HEK293 (cell line): ENCODE measurements around the gene SPIRE1.

Source experiments
- CTCF ChIA-PET: fragments of 350-600 bp; formaldehyde crosslinking; extraction: SDS; loops from one replicate; lab custom pipeline; 2021; ENCODE audit warnings: antibody characterized with exemption; lab: Yijun Ruan, JAX
- POLR2A ChIA-PET: fragments of 300-600 bp; formaldehyde crosslinking; extraction: SDS; loops from one replicate; lab custom pipeline; 2020; ENCODE audit warnings: antibody characterized with exemption, inconsistent platforms; lab: Yijun Ruan, JAX
- H3K27ac ChIP-seq: fragments of 200-500 bp; sonication (Bioruptor generic); 2 replicates; pipeline ENCODE4 v1.5.1; 2014; ENCODE audit warnings: low read depth, low read length, control low read depth, inconsistent platforms; ENCODE audit errors: extremely low read depth
- H3K36me3 ChIP-seq, 2 experiments: fragments of 200-500 bp in 1 of 2; sonication (Bioruptor generic) in 1 of 2; 1 replicate in 1 of 2; 2 replicates in 1 of 2; pipeline ENCODE4 v1.5.1; 2014 to 2017; ENCODE audit warnings: inconsistent platforms in 2 of 2, low read length in 2 of 2; ENCODE audit not compliant: control insufficient read depth in 2 of 2, insufficient read depth in 1 of 2
- H3K4me1 ChIP-seq: fragments of 200-500 bp; sonication (Bioruptor generic); 2 replicates; pipeline ENCODE4 v1.5.1; 2014; ENCODE audit warnings: mild to moderate bottlenecking, low read length, inconsistent platforms; ENCODE audit not compliant: control insufficient read depth, insufficient read depth
- H3K4me3 ChIP-seq: 2 replicates; pipeline ENCODE4 v1.5.1; 2011; ENCODE audit warnings: low read depth, mild to moderate bottlenecking, control low read depth, low read length, moderate library complexity
- H3K9me3 ChIP-seq: fragments of 200-500 bp; sonication (Bioruptor generic); 2 replicates; pipeline ENCODE4 v1.5.1; 2014; ENCODE audit warnings: low read depth, low read length, inconsistent platforms; ENCODE audit not compliant: control insufficient read depth, insufficient read depth
- FEZF1 ChIP-seq: fragments of 450-650 bp; formaldehyde crosslinking; IDR thresholded peaks from 2 replicates; pipeline ENCODE4 v1.5.1; 2016; ENCODE audit warnings: missing biosample characterization, missing genetic modification characterization
- KLF16 ChIP-seq: fragments of 450-650 bp; formaldehyde crosslinking; IDR thresholded peaks from 2 replicates; pipeline ENCODE4 v1.5.1; 2017; ENCODE audit warnings: missing biosample characterization, missing genetic modification characterization
- KLF17 ChIP-seq: fragments of 450-650 bp; formaldehyde crosslinking; IDR thresholded peaks from 2 replicates; pipeline ENCODE4 v1.5.1; 2016; ENCODE audit warnings: missing biosample characterization, missing genetic modification characterization
- KLF8 ChIP-seq: fragments of 450-650 bp; formaldehyde crosslinking; IDR thresholded peaks from 2 replicates; pipeline ENCODE4 v1.5.1; 2016; ENCODE audit warnings: missing biosample characterization, missing genetic modification characterization
- MEIS1 ChIP-seq: sonication (generic); formaldehyde crosslinking; IDR thresholded peaks from 2 replicates; pipeline ENCODE4 v1.8.1; 2022; ENCODE audit warnings: missing genetic modification reagents, mild to moderate bottlenecking, borderline replicate concordance
- ZNF2 ChIP-seq: fragments of 450-650 bp; formaldehyde crosslinking; IDR thresholded peaks from 2 replicates; pipeline ENCODE4 v1.5.1; 2016; ENCODE audit warnings: missing biosample characterization, missing genetic modification characterization
- ZNF248 ChIP-seq: fragments of 450-650 bp; formaldehyde crosslinking; IDR thresholded peaks from 2 replicates; pipeline ENCODE4 v1.5.1; 2017; ENCODE audit warnings: missing biosample characterization, missing genetic modification characterization
- ZNF274 ChIP-seq, 2 experiments: fragments of 200-500 bp in 1 of 2; fragments of 450-650 bp in 1 of 2; sonication (Bioruptor generic) in 1 of 2; formaldehyde crosslinking in 1 of 2; IDR thresholded peaks; 2 replicates each; pipeline versions ENCODE4 v1.5.1 to v1.6.1; 2014 to 2016; ENCODE audit warnings: borderline replicate concordance in 1 of 2, inconsistent platforms in 1 of 2, low read length in 1 of 2, missing biosample characterization in 1 of 2, missing genetic modification characterization in 1 of 2
- ZNF292 ChIP-seq: fragments of 450-650 bp; formaldehyde crosslinking; IDR thresholded peaks from 2 replicates; pipeline ENCODE4 v1.5.1; 2016; ENCODE audit warnings: low read depth, missing biosample characterization, missing genetic modification characterization, borderline replicate concordance
- ZNF366 ChIP-seq: fragments of 450-650 bp; formaldehyde crosslinking; conservative IDR thresholded peaks from 2 replicates; pipeline ENCODE4 v1.5.1; 2016; ENCODE audit warnings: missing biosample characterization, missing genetic modification characterization
- ZNF510 ChIP-seq: fragments of 450-650 bp; formaldehyde crosslinking; IDR thresholded peaks from 2 replicates; pipeline ENCODE4 v1.5.1; 2018; ENCODE audit warnings: mild to moderate bottlenecking, missing genetic modification characterization, missing biosample characterization; ENCODE audit not compliant: insufficient replicate concordance
- ZNF548 ChIP-seq: fragments of 450-650 bp; formaldehyde crosslinking; IDR thresholded peaks from 2 replicates; pipeline ENCODE4 v1.5.1; 2016; ENCODE audit warnings: missing biosample characterization, missing genetic modification characterization
- ZNF624 ChIP-seq: fragments of 450-650 bp; formaldehyde crosslinking; IDR thresholded peaks from 2 replicates; pipeline ENCODE4 v1.5.1; 2017; ENCODE audit warnings: missing biosample characterization, missing genetic modification characterization
- ZNF626 ChIP-seq: fragments of 450-650 bp; sonication (Bioruptor Pico); formaldehyde crosslinking; IDR thresholded peaks from 2 replicates; pipeline ENCODE4 v1.5.1; 2018; ENCODE audit warnings: missing biosample characterization, missing genetic modification characterization, inconsistent platforms
- ZNF692 ChIP-seq: fragments of 450-650 bp; formaldehyde crosslinking; IDR thresholded peaks from 2 replicates; pipeline ENCODE4 v1.5.1; 2016; ENCODE audit warnings: missing biosample characterization, missing genetic modification characterization
- ZNF785 ChIP-seq: fragments of 450-650 bp; formaldehyde crosslinking; IDR thresholded peaks from 2 replicates; pipeline ENCODE4 v1.5.1; 2016; ENCODE audit warnings: missing biosample characterization, missing genetic modification characterization
- ZNF837 ChIP-seq: fragments of 450-650 bp; formaldehyde crosslinking; IDR thresholded peaks from 2 replicates; pipeline ENCODE4 v1.5.1; 2016; ENCODE audit warnings: missing biosample characterization, missing genetic modification characterization
- ZSCAN23 ChIP-seq: fragments of 450-650 bp; formaldehyde crosslinking; IDR thresholded peaks from 2 replicates; pipeline ENCODE4 v1.5.1; 2016; ENCODE audit warnings: missing biosample characterization, missing genetic modification characterization
- TF ChIP-seq, protein P1 (sequence below): fragments of 450-650 bp; formaldehyde crosslinking; IDR thresholded peaks from 2 replicates; pipeline ENCODE4 v1.5.1; 2016; ENCODE audit warnings: missing biosample characterization, missing genetic modification characterization
- TF ChIP-seq, protein P2 (sequence below): fragments of 450-650 bp; formaldehyde crosslinking; IDR thresholded peaks from 2 replicates; pipeline ENCODE4 v1.5.1; 2017; ENCODE audit warnings: missing biosample characterization, missing genetic modification characterization
- TF ChIP-seq, protein P3 (sequence below): IDR thresholded peaks from 2 replicates; pipeline ENCODE4 v1.6.1; 2011; ENCODE audit warnings: mild to moderate bottlenecking, low read depth, low read length, borderline replicate concordance

Gene SPIRE1

GRCh38 chr18:12433829-12434540, 223.9 kb downstream of the SPIRE1 start (continued):
- TF ChIP-seq, protein P1, sequence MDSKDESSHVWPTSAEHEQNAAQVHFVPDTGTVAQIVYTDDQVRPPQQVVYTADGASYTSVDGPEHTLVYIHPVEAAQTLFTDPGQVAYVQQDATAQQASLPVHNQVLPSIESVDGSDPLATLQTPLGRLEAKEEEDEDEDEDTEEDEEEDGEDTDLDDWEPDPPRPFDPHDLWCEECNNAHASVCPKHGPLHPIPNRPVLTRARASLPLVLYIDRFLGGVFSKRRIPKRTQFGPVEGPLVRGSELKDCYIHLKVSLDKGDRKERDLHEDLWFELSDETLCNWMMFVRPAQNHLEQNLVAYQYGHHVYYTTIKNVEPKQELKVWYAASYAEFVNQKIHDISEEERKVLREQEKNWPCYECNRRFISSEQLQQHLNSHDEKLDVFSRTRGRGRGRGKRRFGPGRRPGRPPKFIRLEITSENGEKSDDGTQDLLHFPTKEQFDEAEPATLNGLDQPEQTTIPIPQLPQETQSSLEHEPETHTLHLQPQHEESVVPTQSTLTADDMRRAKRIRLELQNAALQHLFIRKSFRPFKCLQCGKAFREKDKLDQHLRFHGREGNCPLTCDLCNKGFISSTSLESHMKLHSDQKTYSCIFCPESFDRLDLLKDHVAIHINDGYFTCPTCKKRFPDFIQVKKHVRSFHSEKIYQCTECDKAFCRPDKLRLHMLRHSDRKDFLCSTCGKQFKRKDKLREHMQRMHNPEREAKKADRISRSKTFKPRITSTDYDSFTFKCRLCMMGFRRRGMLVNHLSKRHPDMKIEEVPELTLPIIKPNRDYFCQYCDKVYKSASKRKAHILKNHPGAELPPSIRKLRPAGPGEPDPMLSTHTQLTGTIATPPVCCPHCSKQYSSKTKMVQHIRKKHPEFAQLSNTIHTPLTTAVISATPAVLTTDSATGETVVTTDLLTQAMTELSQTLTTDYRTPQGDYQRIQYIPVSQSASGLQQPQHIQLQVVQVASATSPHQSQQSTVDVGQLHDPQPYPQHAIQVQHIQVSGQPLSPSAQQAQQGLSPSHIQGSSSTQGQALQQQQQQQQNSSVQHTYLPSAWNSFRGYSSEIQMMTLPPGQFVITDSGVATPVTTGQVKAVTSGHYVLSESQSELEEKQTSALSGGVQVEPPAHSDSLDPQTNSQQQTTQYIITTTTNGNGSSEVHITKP (tag by site-specific recombination): no peak

- Histone ChIP-seq H3K36me3 (peaks cover 6 to 9% of the 10 kb centered on the region in 2 experiments; a peak in 2 of 3 replicates), H3K4me3 (no peak overlapping the region), H3K9me3 (no peaks in the 10 kb centered on the region), H3K4me1 (no peaks in the 10 kb centered on the region), H3K27ac (no peak overlapping the region)
- TF ChIP-seq ZNF626 (tag by site-specific recombination) (no peak), ZNF624 (tag by site-specific recombination) (no peak), ZNF692 (no peak), ZNF2 (tag by site-specific recombination) (no peak), ZNF785 (no peak), ZSCAN23 (tag by site-specific recombination) (no peak), MEIS1 (CRISPR knock-in tag) (no peak), ZNF510 (no peak), ZNF548 (tag by site-specific recombination) (no peak), KLF17 (tag by site-specific recombination) (no peak), FEZF1 (tag by site-specific recombination) (no peak), ZNF248 (no peak), KLF16 (tag by site-specific recombination) (no peak), KLF8 (no peak), ZNF366 (no peak), ZNF292 (tag by site-specific recombination) (no peak), ZNF837 (tag by site-specific recombination) (no peak), ZNF274 (IDR thresholded peaks at IDR 0.05; ENCODE audit: low read length) (no peak), ZNF274 (tag by site-specific recombination; IDR thresholded peaks at IDR 0.05; ENCODE audit: borderline replicate concordance) (no peak)
- TF ChIP-seq, protein P2, sequence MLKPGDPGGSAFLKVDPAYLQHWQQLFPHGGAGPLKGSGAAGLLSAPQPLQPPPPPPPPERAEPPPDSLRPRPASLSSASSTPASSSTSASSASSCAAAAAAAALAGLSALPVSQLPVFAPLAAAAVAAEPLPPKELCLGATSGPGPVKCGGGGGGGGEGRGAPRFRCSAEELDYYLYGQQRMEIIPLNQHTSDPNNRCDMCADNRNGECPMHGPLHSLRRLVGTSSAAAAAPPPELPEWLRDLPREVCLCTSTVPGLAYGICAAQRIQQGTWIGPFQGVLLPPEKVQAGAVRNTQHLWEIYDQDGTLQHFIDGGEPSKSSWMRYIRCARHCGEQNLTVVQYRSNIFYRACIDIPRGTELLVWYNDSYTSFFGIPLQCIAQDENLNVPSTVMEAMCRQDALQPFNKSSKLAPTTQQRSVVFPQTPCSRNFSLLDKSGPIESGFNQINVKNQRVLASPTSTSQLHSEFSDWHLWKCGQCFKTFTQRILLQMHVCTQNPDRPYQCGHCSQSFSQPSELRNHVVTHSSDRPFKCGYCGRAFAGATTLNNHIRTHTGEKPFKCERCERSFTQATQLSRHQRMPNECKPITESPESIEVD (tag by site-specific recombination): no peak
- TF ChIP-seq, protein P3, sequence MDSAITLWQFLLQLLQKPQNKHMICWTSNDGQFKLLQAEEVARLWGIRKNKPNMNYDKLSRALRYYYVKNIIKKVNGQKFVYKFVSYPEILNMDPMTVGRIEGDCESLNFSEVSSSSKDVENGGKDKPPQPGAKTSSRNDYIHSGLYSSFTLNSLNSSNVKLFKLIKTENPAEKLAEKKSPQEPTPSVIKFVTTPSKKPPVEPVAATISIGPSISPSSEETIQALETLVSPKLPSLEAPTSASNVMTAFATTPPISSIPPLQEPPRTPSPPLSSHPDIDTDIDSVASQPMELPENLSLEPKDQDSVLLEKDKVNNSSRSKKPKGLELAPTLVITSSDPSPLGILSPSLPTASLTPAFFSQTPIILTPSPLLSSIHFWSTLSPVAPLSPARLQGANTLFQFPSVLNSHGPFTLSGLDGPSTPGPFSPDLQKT: no peak
- ChIA-PET POLR2A (no interaction called here), CTCF (no interaction called here)
Measured at GRCh38 chr18:12432881-12433280, 225.0 kb downstream of the SPIRE1 start.
